Measurements from ENCODE around the gene TAOK3. TPM values are rescaled to one million over a fixed set of nuclear protein-coding genes. Genes with fewer than 3 reads are reported as not detected.
A peak's percentile ranks its signal among the peaks of the same experiment; 100 is the strongest.

TAOK3 gene
- polyA plus RNA-seq, 4 donors, result 25.8 to 35.5 (median 32.9) TPM

DNA sequence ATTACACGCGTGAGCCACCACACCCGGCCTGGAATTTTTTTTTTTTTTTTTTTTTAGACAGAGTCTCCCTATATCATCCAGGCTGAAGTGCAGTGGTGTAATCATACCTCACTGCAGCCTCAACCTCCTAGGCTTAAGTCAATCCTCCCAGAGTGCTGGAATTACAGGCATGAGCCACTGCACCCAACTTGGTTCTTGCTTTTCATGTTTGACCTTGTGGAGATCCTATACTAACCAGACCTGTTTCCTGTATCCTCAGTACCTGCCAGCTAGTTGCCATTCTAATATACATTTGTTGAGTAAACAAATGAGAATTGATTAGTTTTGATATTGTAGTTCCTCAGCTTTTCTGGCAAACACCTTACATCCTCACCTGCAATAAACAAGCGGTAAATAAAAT lies 265.7 kb downstream of the TAOK3 start:
- no peak for DNase-seq (ENCODE audit: low read depth in 4 of 4, low spot score in 3 of 4)

GRCh38 chr12:118103601-118104382 lies 268.9 kb downstream of the TAOK3 start, which contains the start of gene VSIG10:
Gene VSIG10, minus strand, starts transcription at chr12:118104011. Its CDS starts 340 bp downstream, at chr12:118103671.
- peak; percentile 24 to 49 (median 31) for DNase-seq (ENCODE audit: low read depth in 4 of 4, low spot score in 3 of 4)

GRCh38 chr12:118103201-118103600 lies 269.5 kb downstream of the TAOK3 start:
- DNase-seq (ENCODE audit: low read depth in 4 of 4, low spot score in 3 of 4), result peak in 2 of 4 donors; percentile 14 to 22

DNA sequence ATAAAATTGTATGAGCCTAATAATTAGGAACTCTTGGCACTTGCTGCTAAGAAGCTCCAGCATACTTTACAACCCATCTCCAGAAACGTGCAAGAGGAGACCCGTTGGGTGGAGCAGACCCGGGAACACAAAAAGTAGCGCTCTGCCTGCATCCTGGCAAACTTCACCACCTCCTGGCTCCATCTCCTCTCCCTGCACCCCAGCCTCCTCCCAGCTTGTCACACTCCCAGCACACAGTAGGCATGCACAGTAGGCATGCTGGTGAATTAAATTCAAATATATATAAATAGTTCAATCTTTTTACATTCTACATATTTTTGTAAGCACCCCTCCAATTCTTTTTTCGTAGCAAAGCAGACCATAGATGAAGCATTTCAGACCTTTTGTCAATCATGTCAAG lies 270.1 kb downstream of the TAOK3 start:
- DNase-seq (ENCODE audit: low read depth in 4 of 4, low spot score in 3 of 4), result no peak

DNA sequence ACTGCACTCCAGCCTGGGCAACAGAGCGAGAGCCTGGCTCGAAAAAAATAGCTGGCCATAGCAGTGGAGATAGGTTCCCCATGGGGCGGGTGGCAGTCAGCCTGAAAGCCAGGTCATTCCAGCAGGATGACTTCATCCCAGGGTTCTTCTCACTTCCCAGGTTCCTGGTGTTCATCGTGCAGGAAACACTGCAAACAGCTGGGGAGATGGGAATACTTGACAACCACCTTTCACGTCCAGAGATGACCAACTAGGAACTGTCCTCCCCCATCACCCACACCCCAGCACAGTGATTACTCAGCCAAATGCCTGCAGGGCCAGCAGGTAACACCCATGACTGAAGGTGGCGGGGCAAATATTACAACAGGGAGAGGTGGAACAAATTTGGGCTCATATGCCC lies 270.6 kb downstream of the TAOK3 start:
- no peak for DNase-seq (ENCODE audit: low read depth in 4 of 4, low spot score in 3 of 4)

DNA sequence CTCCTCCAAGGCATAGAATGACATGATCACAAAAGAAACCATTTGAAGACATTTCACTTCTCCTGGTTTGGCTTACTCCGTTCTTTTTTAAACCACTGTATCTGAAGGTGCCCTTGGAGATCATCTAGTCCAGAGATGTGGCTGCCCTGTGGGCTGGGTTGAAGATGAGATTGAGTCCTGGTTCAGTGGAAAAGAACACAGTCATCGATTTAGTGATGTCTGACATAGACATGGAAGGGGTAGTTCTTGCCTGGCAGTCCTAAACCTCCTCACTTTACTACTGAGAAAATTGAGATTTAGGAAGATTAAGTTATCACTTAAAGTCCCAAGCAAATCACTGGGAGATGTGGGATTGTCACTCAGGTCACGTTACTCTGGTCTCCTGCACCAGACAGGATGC lies 271.7 kb downstream of the TAOK3 start:
- no peak for DNase-seq (ENCODE audit: low read depth in 4 of 4, low spot score in 3 of 4)

Other genes with a start within 250 kb of the TAOK3 start
- gene PEBP1, start 236.8 kb downstream of the TAOK3 start, polyA plus RNA-seq (ENCODE audit: insufficient read length in 4 of 4), result 100 to 1,000 TPM; 322 to 352 (median 342) TPM
- 10 to 100 TPM; 42.5 to 54.7 (median 50.1) TPM for gene SUDS3, start 3.6 kb upstream of the TAOK3 start, polyA plus RNA-seq (ENCODE audit: insufficient read length in 4 of 4)